A204.1 (cell line): Measurements from ENCODE around the gene TRIM36.

Source experiments
- FAIRE-seq: peaks from 2 replicates; lab custom pipeline; 2012; peaks lifted over from hg19 to GRCh38; lab: Jason Lieb, UNC

Gene TRIM36

GRCh38 chr5:115165790-115166189, 3.9 kb downstream of the TRIM36 start:
- FAIRE-seq, result no peak

- FAIRE-seq, result no peak
These were observed 8.7 kb downstream of the TRIM36 start for GRCh38 chr5:115160975-115161475.

GRCh38 chr5:115151208-115151805, 18.4 kb downstream of the TRIM36 start:
- FAIRE-seq, result no peak

- no peak for FAIRE-seq
These were observed 19.2 kb downstream of the TRIM36 start for GRCh38 chr5:115150512-115150911.

- FAIRE-seq, result no peak
These were observed 22.7 kb downstream of the TRIM36 start for GRCh38 chr5:115147052-115147451.

GRCh38 chr5:115136294-115136693, 33.4 kb downstream of the TRIM36 start:
- no peak for FAIRE-seq

- FAIRE-seq, result no peak
These were observed 37.2 kb downstream of the TRIM36 start for GRCh38 chr5:115132465-115132864.

GRCh38 chr5:115126303-115126702, 43.4 kb downstream of the TRIM36 start:
- no peak for FAIRE-seq

- FAIRE-seq, result no peak
These were observed 45.0 kb downstream of the TRIM36 start for GRCh38 chr5:115124741-115125140.

GRCh38 chr5:115116001-115116400, 53.7 kb downstream of the TRIM36 start:
- FAIRE-seq, result no peak

- no peak for FAIRE-seq
These were observed 59.9 kb downstream of the TRIM36 start for GRCh38 chr5:115109840-115110239.

GRCh38 chr5:115109356-115109755, 60.4 kb downstream of the TRIM36 start:
- no peak for FAIRE-seq

- no peak for FAIRE-seq
These were observed 69.3 kb downstream of the TRIM36 start for GRCh38 chr5:115100319-115100955.

GRCh38 chr5:115098041-115098702, 71.5 kb downstream of the TRIM36 start:
- FAIRE-seq, result peak; percentile 39

GRCh38 chr5:115097236-115097635, 72.5 kb downstream of the TRIM36 start:
- no peak for FAIRE-seq

GRCh38 chr5:115096034-115096769, 73.5 kb downstream of the TRIM36 start:
- no peak for FAIRE-seq

GRCh38 chr5:115087951-115088350, 81.8 kb downstream of the TRIM36 start:
- no peak for FAIRE-seq

GRCh38 chr5:115086473-115086872, 83.2 kb downstream of the TRIM36 start:
- no peak for FAIRE-seq

- FAIRE-seq, result no peak
These were observed 85.4 kb downstream of the TRIM36 start for GRCh38 chr5:115084246-115084793.

- FAIRE-seq, result no peak
These were observed 89.6 kb downstream of the TRIM36 start for GRCh38 chr5:115079924-115080623.
